8988T (cell line): ENCODE data around the gene HMGN3.

Experiments used
- DNase-seq: peaks from one replicate; pipeline ENCODE4 v3.0.0; 2011

The HMGN3 gene

DNA sequence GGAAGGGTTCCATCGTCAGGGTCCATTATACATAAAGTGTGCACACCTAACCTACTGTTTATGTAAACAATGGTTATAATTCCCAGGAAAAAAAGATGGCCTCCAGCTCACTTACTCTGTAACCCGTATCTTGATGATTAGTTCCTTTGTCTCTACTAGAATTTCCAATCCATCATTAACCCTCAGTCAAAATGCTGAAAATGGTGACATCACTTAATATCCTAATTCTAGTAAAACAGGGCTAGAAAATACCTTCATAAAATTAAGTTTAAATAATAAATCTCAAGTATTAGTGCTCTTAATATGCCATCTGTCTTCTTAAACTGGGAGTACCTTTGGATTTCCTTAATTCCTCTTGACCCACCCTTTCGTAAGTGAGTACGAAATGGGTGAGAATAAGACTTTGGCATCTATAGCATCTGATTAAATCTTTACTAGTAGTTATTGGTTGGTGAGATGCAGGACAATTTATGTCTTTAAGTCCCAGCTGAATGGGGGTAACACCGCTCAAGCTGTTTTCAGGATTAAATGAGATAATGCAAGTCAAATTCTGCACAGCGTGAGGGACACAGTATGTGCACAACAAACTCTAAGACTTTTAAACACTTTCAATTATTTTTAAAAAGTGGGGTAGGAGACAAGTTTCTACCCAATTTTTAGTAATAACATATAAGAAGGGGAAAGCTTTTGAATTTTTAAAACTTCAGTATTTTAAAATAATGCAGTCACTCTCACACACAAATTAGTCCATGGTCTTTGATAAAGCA, 1.6 kb downstream of the HMGN3 start:
- no peak for DNase-seq

GRCh38 chr6:79231666-79232065, 2.8 kb downstream of the HMGN3 start:
- no peak for DNase-seq

DNA sequence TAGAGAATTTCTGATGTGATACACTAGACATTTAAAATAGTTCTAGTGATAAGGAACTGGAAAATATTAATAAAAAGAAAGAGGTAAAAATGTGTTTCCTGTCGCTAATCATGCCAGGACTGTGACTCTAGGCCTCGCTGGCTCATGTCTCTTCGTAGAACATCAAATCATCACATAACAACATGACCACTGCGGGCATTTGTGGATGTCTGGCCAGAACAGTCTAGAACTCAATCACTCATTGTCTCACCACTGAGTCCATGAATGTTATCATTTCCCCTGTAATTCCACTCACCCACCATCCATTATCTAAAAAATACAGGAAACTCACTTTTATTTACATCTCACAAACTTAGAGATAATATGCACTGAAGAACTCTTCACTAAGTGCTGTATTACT, 3.4 kb downstream of the HMGN3 start:
- DNase-seq: no peak

GRCh38 chr6:79230149-79230548, 4.3 kb downstream of the HMGN3 start:
- DNase-seq: no peak

- no peak for DNase-seq
These were observed 7.0 kb downstream of the HMGN3 start for GRCh38 chr6:79227445-79227844.

GRCh38 chr6:79226660-79227059, 7.8 kb downstream of the HMGN3 start:
- no peak for DNase-seq

DNA sequence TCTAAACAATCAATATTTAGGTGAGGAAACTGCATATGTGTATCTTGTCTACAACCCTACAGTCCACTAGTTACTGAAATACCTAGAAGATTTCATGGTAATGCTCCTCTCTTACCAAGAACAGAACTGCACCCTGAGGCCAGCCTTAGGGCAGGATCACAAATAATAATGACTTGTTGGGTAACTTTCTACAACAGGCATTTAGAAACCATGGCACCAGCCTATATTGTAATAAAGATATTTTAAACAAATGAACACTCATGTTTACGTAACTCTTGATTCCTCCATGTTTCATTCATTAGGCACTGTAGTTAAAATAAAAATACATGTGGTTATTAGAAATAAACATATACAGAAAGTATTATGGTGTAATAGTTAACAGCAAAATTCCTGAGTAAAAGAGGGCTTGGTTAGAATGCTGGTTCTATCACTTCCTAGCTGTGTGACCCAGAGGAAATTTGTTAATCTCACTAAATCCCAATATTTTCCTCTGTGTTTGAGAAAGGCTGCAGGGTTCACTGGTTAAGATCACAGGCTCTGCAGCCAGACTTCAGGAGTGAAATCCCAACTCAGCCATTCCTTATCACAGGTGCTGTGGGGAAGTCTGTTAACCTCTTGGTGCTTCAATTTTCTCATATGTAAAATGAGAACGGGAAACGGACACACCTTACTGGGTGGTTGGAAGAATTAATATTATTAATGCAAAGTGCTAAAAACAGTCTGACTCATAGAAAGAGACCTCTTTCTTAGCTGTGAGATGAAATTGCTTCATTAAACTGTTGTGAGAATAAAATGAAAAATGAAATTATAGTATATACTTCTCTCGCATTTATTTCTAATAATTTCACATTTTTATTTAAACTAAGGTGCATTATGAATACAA, 8.5 kb downstream of the HMGN3 start:
- no peak for DNase-seq

DNA sequence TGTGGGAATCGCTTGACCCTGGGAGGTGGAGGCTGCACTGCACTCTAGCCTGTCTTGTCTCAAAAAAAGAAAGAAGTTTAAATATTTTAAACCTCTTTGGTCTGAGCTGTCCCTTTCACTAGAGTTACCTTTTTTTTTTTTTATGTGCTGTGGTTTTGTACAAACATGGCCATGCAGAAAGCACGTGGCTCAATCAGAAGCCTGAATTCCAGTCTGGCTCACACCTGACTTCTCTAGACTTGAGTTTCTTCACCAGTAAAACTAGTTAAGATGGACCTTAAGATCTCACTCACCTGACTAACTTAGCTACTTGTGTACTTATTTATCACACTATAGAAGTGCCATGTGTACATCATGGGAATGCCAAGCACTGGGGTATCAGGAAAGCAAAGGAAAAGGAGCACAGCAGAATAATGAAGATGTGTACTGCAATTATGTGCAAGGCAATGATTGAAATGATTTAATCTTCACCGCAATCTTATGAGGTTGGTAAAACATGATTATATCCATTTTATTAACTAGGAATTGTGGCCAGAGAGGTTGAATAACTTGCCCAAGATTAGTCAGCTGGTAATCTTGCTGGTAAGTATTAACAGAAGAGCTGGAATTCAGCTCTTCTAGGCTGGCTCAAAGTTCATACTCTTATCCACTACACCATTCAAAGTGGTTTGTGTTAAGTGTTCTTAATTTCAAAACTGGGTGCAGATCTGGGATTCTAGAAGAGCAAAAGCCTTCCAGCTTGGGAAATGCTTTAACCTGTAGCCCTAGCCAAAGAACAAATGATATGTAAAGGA, 10.7 kb downstream of the HMGN3 start:
- DNase-seq: no peak

DNA sequence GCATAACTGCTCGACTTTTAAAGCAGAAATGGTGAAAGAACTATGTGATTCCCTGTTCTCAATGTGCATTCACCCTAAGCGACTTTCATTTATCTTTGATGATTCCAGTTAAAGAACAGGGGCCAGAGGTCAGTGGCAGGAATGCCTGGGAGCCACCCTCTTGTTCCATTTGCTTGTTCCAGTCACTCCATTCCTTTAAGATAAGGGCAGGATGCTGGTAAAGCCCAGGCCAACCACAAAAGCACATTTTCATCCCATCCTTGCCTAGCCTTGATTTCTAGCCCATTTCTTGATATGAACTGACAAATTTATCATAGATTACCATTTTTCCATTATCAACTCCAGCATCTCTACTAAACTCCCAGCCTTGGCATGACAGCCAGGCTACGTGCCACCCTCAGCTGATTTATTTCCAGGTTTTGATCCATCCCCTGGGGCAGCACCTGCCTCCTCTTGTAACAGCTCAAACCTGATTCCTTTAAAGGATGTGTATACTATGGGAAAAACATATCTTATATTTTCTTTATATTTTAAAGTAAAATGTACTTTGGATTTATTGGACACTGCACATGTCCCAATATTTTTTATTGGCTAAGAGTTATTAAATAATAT, 19.2 kb downstream of the HMGN3 start:
- no peak for DNase-seq

- DNase-seq: no peak
These were observed 21.6 kb downstream of the HMGN3 start for GRCh38 chr6:79212859-79213258.

DNA sequence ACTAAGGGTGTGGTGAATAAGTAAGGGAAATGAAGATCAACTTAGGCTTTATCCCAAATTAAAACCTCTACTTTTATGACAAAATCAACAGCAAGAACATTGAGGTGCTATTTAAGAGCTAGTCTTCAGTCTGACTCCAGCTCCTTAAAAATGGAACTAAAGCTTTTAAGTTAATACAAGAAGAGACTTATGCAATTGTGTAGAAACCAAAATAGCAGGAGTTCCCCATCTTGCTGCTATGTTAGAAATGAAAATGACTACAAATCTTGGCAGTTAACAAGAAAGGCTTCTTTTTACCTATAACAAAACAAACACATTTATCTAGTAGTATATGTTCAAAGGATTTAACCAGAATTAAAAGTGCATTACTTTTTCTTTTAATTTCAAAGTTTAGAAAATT, 25.7 kb downstream of the HMGN3 start:
- DNase-seq: no peak

DNA sequence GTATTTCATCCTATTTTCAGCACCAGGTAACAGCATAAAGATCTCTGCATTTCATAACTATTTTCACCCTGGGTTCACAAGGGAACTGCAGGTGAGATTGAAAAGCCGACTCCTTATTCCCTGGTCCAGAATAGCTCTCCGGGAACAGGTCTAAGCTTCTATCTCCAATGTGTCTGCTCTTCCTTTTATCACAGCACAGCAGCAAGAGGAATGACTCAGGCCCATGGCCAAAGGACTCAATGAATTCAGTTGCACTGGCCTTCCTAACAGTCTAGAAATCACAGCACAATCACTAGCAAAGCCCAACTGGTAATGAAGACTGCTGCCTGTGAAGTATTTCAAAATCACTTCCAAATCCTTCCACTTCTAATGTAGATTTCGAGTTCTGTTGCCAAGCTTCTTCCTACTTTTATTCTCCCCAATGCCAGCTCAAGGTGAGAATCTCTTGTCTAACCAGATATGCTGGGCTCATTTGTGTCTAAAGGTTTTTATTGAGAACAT, 30.7 kb downstream of the HMGN3 start:
- DNase-seq: no peak

DNA sequence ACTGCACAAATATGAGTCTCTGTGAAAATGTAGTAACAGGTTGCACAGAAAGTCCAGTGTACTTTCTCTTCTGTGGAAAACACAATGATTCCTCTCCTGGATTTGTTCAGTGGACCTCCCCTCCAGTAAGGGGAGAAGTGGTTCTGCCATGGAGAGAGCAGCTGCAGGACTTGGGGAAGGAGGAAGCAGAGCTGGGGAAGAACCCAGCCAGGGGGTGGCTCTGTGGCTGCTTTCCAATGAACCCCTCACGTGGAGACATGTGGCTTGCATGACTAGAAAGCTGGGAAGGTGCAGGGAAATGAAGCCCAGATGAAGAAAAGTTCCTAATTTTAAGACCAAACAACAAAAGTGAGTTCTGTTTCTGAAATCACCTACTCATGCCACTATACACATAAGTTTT, 31.9 kb downstream of the HMGN3 start:
- DNase-seq: no peak

GRCh38 chr6:79201983-79202382, 32.5 kb downstream of the HMGN3 start:
- DNase-seq: no peak

GRCh38 chr6:79201143-79201542, 33.3 kb downstream of the HMGN3 start:
- no peak for DNase-seq

DNA sequence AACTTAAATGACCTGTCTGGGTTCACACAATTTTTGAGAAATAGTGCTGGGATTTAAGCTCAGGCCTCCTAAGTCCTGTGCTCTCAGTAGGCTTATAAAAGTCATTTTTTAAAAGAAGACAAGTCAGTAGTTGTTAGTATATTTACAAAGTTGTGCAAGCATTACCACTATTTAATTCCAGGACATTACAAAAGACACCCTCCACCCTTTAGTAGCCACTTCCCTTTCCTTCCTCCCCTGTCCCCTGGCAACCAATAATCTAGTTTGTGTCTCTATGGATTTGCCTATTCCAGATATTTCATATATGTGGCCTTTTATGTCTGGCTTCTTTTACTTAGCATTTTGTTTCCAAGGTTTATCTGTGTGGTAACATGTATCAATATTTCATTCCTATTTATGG, 37.6 kb downstream of the HMGN3 start:
- DNase-seq: no peak

- no peak for DNase-seq
These were observed 40.5 kb downstream of the HMGN3 start for GRCh38 chr6:79193971-79194370.

DNA sequence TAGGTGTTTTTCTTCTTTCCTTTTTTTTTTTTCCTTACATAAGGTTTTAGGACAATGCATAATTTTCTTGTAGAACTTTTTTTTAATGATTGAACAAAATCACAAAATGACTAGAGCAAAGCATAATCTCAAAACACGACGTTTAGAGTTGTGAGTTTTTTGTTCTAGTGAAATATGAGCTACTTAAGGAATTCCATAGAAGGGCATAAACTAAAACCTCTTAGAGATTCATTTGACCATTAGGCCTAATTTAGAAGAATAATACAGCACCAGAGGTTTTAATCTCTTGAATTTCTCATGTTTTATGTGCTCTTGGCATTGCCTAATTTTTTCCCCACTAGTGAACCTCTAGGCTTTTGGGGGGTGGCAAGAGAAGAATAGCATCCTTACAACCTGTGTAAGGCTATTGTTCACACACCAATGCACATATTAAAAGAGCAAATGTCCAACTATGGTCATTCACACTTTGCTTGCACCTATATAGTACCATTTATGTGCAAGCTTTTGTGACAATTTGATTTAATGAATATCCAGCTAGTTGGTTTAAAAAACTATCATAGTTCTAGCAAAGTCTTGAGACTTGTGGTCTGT, 44.6 kb downstream of the HMGN3 start:
- DNase-seq: no peak

DNA sequence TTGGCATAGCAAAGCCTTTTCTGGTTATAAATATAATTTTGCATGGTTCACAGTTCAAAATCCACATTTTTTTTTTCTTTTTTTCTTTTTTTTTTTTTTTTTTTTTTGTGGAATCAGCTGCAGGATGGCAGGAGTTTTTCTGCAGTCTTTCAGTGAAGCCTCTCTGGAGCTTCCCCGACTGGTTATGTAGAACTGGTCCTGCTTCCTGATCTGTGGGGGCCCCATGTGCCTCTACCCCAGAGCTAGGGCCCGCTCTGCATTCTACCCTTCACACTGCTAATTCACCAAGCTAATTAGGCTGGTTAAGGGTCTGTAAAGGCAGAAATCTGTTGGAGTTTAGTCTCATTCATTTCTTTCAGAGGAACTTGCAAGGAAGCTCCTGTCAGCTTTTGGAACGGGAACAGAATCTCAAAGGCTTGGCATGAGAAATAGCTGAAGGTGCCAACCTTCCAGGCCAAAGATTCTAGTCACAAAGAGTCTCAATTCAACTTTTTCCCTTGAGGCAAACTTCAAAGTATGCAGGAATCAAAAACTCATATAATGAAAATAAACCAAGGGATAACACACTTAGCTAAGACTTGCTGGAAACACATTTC, 45.5 kb downstream of the HMGN3 start:
- no peak for DNase-seq

- DNase-seq: no peak
These were observed 46.4 kb downstream of the HMGN3 start for GRCh38 chr6:79188107-79188506.

- no peak for DNase-seq
These were observed 47.9 kb downstream of the HMGN3 start for GRCh38 chr6:79186564-79186963.

GRCh38 chr6:79184641-79185040, 49.8 kb downstream of the HMGN3 start:
- no peak for DNase-seq
